ENCODE results near the gene BNC2. TPM values are rescaled to one million over a fixed set of nuclear protein-coding genes. Genes with fewer than 3 reads are reported as not detected.
A peak's percentile ranks its signal among the peaks of the same experiment; 100 is the strongest.

BNC2 gene
- total RNA-seq, 2 donors from 2014 or later: 16.1 to 16.9 TPM

- TF ChIP-seq, protein P1, sequence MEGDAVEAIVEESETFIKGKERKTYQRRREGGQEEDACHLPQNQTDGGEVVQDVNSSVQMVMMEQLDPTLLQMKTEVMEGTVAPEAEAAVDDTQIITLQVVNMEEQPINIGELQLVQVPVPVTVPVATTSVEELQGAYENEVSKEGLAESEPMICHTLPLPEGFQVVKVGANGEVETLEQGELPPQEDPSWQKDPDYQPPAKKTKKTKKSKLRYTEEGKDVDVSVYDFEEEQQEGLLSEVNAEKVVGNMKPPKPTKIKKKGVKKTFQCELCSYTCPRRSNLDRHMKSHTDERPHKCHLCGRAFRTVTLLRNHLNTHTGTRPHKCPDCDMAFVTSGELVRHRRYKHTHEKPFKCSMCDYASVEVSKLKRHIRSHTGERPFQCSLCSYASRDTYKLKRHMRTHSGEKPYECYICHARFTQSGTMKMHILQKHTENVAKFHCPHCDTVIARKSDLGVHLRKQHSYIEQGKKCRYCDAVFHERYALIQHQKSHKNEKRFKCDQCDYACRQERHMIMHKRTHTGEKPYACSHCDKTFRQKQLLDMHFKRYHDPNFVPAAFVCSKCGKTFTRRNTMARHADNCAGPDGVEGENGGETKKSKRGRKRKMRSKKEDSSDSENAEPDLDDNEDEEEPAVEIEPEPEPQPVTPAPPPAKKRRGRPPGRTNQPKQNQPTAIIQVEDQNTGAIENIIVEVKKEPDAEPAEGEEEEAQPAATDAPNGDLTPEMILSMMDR (IDR thresholded peaks at IDR 0.05): no peak
- Histone ChIP-seq H3K27me3 (replicated peaks; ENCODE audit: insufficient read depth) (no peaks in the 10 kb centered on the region), H3K27ac (no peak overlapping the region), H3K36me3 (no peaks in the 10 kb centered on the region), H3K9me3 (no peaks in the 10 kb centered on the region), H3K4me3 (no peak overlapping the region), H3K4me1 (ENCODE audit: control insufficient read depth in 1 of 2, low read depth in 2 of 2) (peaks cover 6 to 16% of the 10 kb centered on the region in 2 donors)
- ATAC-seq (ENCODE audit: insufficient number of reproducible peaks, low FRiP score, low read depth): no peak
- DNase-seq (ENCODE audit: low spot score): no peak
These were observed 213.9 kb downstream of the BNC2 start for GRCh38 chr9:16656432-16657169.

GRCh38 chr9:16654596-16655126, 215.8 kb downstream of the BNC2 start:
- H3K36me3 ChIP-seq: no peaks in the 10 kb centered on the region
- H3K27ac ChIP-seq: no peak overlapping the region
- no peak for DNase-seq (ENCODE audit: low spot score)
- no peak overlapping the region for H3K4me3 ChIP-seq
- H3K27me3 ChIP-seq (replicated peaks; ENCODE audit: insufficient read depth): no peaks in the 10 kb centered on the region
- TF ChIP-seq, protein P1 (IDR thresholded peaks at IDR 0.05): no peak
- no peak for ATAC-seq (ENCODE audit: insufficient number of reproducible peaks, low FRiP score, low read depth)
- H3K4me1 ChIP-seq (ENCODE audit: control insufficient read depth in 1 of 2, low read depth in 2 of 2): peaks cover 6 to 16% of the 10 kb centered on the region in 2 donors
- no peaks in the 10 kb centered on the region for H3K9me3 ChIP-seq

- DNase-seq (ENCODE audit: low spot score) (no peak), ATAC-seq (ENCODE audit: insufficient number of reproducible peaks, low FRiP score, low read depth) (no peak)
- no peaks in the 10 kb centered on the region for H3K36me3 ChIP-seq
- H3K4me3 ChIP-seq: peak overlapping the region; percentile 48
- peaks cover 6 to 16% of the 10 kb centered on the region in 2 donors for H3K4me1 ChIP-seq (ENCODE audit: control insufficient read depth in 1 of 2, low read depth in 2 of 2)
- H3K27ac ChIP-seq: no peak overlapping the region
- H3K9me3 ChIP-seq: no peaks in the 10 kb centered on the region
- TF ChIP-seq, protein P1 (IDR thresholded peaks at IDR 0.05): no peak
- H3K27me3 ChIP-seq (replicated peaks; ENCODE audit: insufficient read depth): no peaks in the 10 kb centered on the region
These were observed 216.7 kb downstream of the BNC2 start for GRCh38 chr9:16653491-16654399.

GRCh38 chr9:16652582-16652981, 217.9 kb downstream of the BNC2 start:
- no peak overlapping the region for H3K4me3 ChIP-seq
- no peaks in the 10 kb centered on the region for H3K9me3 ChIP-seq
- no peak overlapping the region for H3K27ac ChIP-seq
- peaks cover 6 to 20% of the 10 kb centered on the region in 2 donors for H3K4me1 ChIP-seq (ENCODE audit: control insufficient read depth in 1 of 2, low read depth in 2 of 2)
- no peak for ATAC-seq (ENCODE audit: insufficient number of reproducible peaks, low FRiP score, low read depth)
- no peaks in the 10 kb centered on the region for H3K36me3 ChIP-seq
- no peak for DNase-seq (ENCODE audit: low spot score)
- H3K27me3 ChIP-seq (replicated peaks; ENCODE audit: insufficient read depth): no peaks in the 10 kb centered on the region
- TF ChIP-seq, protein P1 (IDR thresholded peaks at IDR 0.05): no peak

DNA sequence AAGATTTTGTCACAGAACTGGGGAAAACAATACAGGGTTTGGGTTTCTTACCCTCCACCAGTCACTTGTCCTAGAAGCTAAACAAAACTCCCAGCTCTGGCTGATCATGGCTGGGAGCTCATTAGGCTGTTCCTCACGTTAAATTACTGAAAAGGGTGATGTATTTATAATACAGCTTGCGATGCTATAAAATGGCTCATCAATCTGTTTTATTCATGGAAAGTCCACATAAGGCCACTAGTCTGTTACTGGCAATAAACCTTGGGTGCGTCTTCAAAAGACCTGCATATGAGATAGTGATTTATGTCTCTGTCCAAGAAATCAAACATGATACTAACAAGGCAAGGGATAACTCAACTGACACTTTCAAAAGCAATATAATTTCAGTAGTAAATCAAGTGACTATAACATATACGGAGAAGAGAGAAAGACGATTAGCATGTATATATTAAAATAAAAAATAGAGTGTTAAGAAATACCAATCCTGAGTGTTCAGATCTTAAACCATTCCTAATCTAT, 219.0 kb downstream of the BNC2 start:
- TF ChIP-seq, protein P1 (IDR thresholded peaks at IDR 0.05): no peak
- peaks cover 0 to 13% of the 10 kb centered on the region in 2 donors for H3K4me1 ChIP-seq (ENCODE audit: control insufficient read depth in 1 of 2, low read depth in 2 of 2)
- H3K9me3 ChIP-seq: no peaks in the 10 kb centered on the region

More for the DNA sequence above, 219.0 kb downstream of the BNC2 start:
- DNase-seq (ENCODE audit: low spot score) (no peak), ATAC-seq (ENCODE audit: insufficient number of reproducible peaks, low FRiP score, low read depth) (no peak)
- no peak overlapping the region for H3K27ac ChIP-seq
- no peak overlapping the region for H3K4me3 ChIP-seq
- H3K36me3 ChIP-seq: no peaks in the 10 kb centered on the region
- no peaks in the 10 kb centered on the region for H3K27me3 ChIP-seq (replicated peaks; ENCODE audit: insufficient read depth)
